GM23338 (cell line): ENCODE data around the gene DYNLRB1. TPM values are rescaled to one million over a fixed set of nuclear protein-coding genes. Genes with fewer than 3 reads are reported as not detected.

Experiments
- ATAC-seq: fragments of 200-7000 bp; cut with Tn5 transposase; 3 replicates; pipeline ENCODE4 v1.9.1; 2020
- DNase-seq: peaks from one replicate; pipeline ENCODE4 v3.0.0-alpha.2; 2015; ENCODE audit warnings: low spot score
- H2AFZ ChIP-seq: fragments of 200-600 bp; sonication (generic); 2 replicates; pipeline ENCODE4 v1.8.0; 2016; ENCODE audit warnings: antibody characterized with exemption, mild to moderate bottlenecking, moderate library complexity
- H3F3A ChIP-seq: fragments of 200-600 bp; sonication (generic); replicated peaks from 2 replicates; pipeline ENCODE4 v1.8.0; 2017; ENCODE audit warnings: antibody characterized with exemption, mixed run types, low read depth
- H3K27ac ChIP-seq: fragments of 200-600 bp; sonication (generic); 2 replicates; pipeline ENCODE4 v1.6.1; 2016; ENCODE audit warnings: low read depth
- H3K27me3 ChIP-seq: fragments of 200-600 bp; sonication (generic); 2 replicates; pipeline ENCODE4 v1.8.0; 2016; ENCODE audit warnings: mild to moderate bottlenecking, mixed run types, moderate library complexity; ENCODE audit not compliant: insufficient read depth
- H3K36me3 ChIP-seq: fragments of 200-600 bp; sonication (generic); 2 replicates; pipeline ENCODE4 v1.8.0; 2016; ENCODE audit warnings: mild to moderate bottlenecking; ENCODE audit not compliant: insufficient read depth
- H3K4me1 ChIP-seq: fragments of 200-600 bp; sonication (generic); 2 replicates; pipeline ENCODE4 v1.8.0; 2016; ENCODE audit warnings: mild to moderate bottlenecking, moderate library complexity; ENCODE audit not compliant: insufficient read depth
- H3K4me2 ChIP-seq: fragments of 200-600 bp; sonication (generic); 2 replicates; pipeline ENCODE4 v1.7.1; 2017; ENCODE audit warnings: mixed run types
- H3K4me3 ChIP-seq: fragments of 200-600 bp; sonication (generic); 2 replicates; pipeline ENCODE4 v1.6.1; 2016; ENCODE audit warnings: mixed run types
- H3K79me2 ChIP-seq: fragments of 200-600 bp; sonication (generic); replicated peaks from 2 replicates; pipeline ENCODE4 v1.8.0; 2017; ENCODE audit warnings: mild to moderate bottlenecking; ENCODE audit not compliant: insufficient read depth
- H3K9me2 ChIP-seq: fragments of 200-600 bp; sonication (generic); 2 replicates; pipeline ENCODE4 v1.8.0; 2017; ENCODE audit not compliant: insufficient read depth
- H4K20me1 ChIP-seq: fragments of 200-600 bp; sonication (generic); replicated peaks from 2 replicates; pipeline ENCODE4 v1.8.0; 2017; ENCODE audit warnings: mild to moderate bottlenecking; ENCODE audit not compliant: insufficient read depth
- H3K27ac Mint-ChIP-seq: 2 replicates; pipeline ENCODE4 v1.8.0; 2020; ENCODE audit warnings: inconsistent platforms, mild to moderate bottlenecking, moderate library complexity, mixed read lengths
- H3K27me3 Mint-ChIP-seq: 3 replicates; pipeline ENCODE4 v1.8.0; 2022; ENCODE audit warnings: low read depth, mild to moderate bottlenecking, moderate library complexity, mixed read lengths, inconsistent platforms; ENCODE audit not compliant: insufficient read depth, poor library complexity
- H3K36me3 Mint-ChIP-seq: 3 replicates; pipeline ENCODE4 v1.8.0; 2021; ENCODE audit warnings: low read depth, mild to moderate bottlenecking, inconsistent platforms, moderate library complexity, mixed read lengths
- H3K4me1 Mint-ChIP-seq: 3 replicates; pipeline ENCODE4 v1.8.0; 2020; ENCODE audit warnings: mild to moderate bottlenecking, inconsistent platforms, mixed read lengths
- H3K4me3 Mint-ChIP-seq: 3 replicates; pipeline ENCODE4 v1.8.0; 2021; ENCODE audit warnings: moderate library complexity, mild to moderate bottlenecking, inconsistent platforms, mixed read lengths
- H3K9me3 Mint-ChIP-seq: 3 replicates; pipeline ENCODE4 v1.8.0; 2020; ENCODE audit warnings: moderate library complexity, mild to moderate bottlenecking, inconsistent platforms, mixed read lengths
- ETS1 ChIP-seq: IDR thresholded peaks from 2 replicates; pipeline ENCODE4 v1.6.1; 2016; ENCODE audit warnings: antibody characterized with exemption
- EZH2 ChIP-seq: fragments of 200-600 bp; sonication (generic); IDR thresholded peaks from one replicate; pipeline ENCODE4 v1.8.0; 2017; ENCODE audit warnings: antibody characterized with exemption, mild to moderate bottlenecking, low read depth; ENCODE audit not compliant: unreplicated experiment
- EZH2phosphoT487 ChIP-seq: fragments of 200-600 bp; sonication (generic); IDR thresholded peaks from one replicate; pipeline ENCODE4 v1.8.1; 2018; ENCODE audit warnings: antibody characterized with exemption; ENCODE audit not compliant: unreplicated experiment
- JUNB ChIP-seq: IDR thresholded peaks from one replicate; pipeline ENCODE4 v1.6.1; 2016; ENCODE audit warnings: antibody characterized with exemption; ENCODE audit not compliant: unreplicated experiment
- NANOG ChIP-seq: IDR thresholded peaks from 2 replicates; pipeline ENCODE4 v1.6.1; 2016; ENCODE audit warnings: antibody characterized with exemption, borderline replicate concordance
- POLR2AphosphoS5 ChIP-seq: IDR thresholded peaks from 2 replicates; pipeline ENCODE4 v1.6.1; 2016; ENCODE audit warnings: antibody characterized with exemption, low read depth
- ZNF114 ChIP-seq: fragments of 250-450 bp; sonication (Bioruptor Pico); IDR thresholded peaks from 2 replicates; pipeline ENCODE4 v1.5.0; 2020; ENCODE audit warnings: mild to moderate bottlenecking, moderate library complexity
- ZNF331 ChIP-seq: fragments of 250-450 bp; sonication (Bioruptor Pico); IDR thresholded peaks from 2 replicates; pipeline ENCODE4 v1.5.0; 2020; ENCODE audit warnings: low read depth, mild to moderate bottlenecking, moderate library complexity
- ZNF462 ChIP-seq: fragments of 250-450 bp; sonication (Bioruptor Pico); IDR thresholded peaks from 2 replicates; pipeline ENCODE4 v1.5.0; 2020; ENCODE audit warnings: mild to moderate bottlenecking, moderate library complexity
- polyA plus RNA-seq: library from polyadenylated mRNA; unstranded; fragments of >200 nt; fragmentation: Nextera tagmentation; extraction: Ambion mirVana; gene quantifications from 2 replicates; pipeline ENCODE4 v1.2.1, GENCODE V29; 2016
- total RNA-seq: library from RNA; depleted of rRNA; stranded (reverse); fragments of >200 nt; shearing (Covaris generic); gene quantifications from 2 replicates; pipeline ENCODE4 v1.2.3, GENCODE V29; 2014
- TF ChIP-seq, protein P1 (sequence below), 2 experiments: fragments of 200-600 bp in 1 of 2; sonication (generic) in 1 of 2; conservative IDR thresholded peaks; 2 replicates each; pipeline versions ENCODE4 v1.5.1 to v1.6.1; 2016 to 2017; ENCODE audit warnings: antibody characterized with exemption in 2 of 2, low read depth in 2 of 2, mild to moderate bottlenecking in 2 of 2, moderate library complexity in 1 of 2

Gene DYNLRB1
- total and polyA plus RNA-seq, 2 experiments from 2014 or later = 107 to 376 TPM

DNA sequence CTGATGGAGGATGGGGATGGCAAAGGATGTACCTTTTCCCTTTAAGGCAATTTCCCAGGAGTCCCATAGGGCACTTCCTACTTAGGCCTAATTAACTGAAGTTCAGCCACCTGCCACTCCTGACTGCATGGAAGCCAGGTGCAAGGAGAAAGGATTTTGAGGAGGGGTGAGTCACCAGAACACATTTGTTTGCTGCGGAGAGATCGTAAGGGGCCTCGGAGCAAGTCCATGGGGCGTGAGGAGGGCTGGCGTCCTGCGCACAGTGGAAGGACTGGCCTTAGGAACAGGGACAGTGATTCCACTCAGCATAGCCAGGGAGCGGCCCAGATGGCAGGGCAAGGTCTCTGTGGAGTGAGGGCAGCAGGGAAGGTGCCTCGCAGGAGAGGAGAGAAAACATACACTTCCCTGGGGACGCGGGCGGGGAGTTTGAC is 30.5 kb downstream of the DYNLRB1 start:
- H3K27me3 ChIP-seq = peaks cover 5% of the 10 kb centered on the region; the same call in 1 of the 2 replicates
- H3F3A ChIP-seq = no peaks in the 10 kb centered on the region
- Mint-ChIP-seq H3K4me1 (peaks cover 26% of the 10 kb centered on the region), H3K36me3 (no peaks in the 10 kb centered on the region), H3K27ac (no peak overlapping the region; the same call in 1 of the 2 replicates), H3K27me3 (peaks cover 21% of the 10 kb centered on the region), H3K4me3 (peak overlapping the region; percentile 2; the same call in 1 of the 3 replicates), H3K9me3 (0 out of 3 replicates have a peak, but pooled peaks cover 3% of the 10 kb centered on the region)
- H3K36me3 ChIP-seq = no peaks in the 10 kb centered on the region
- H3K4me3 ChIP-seq = no peak overlapping the region
- no peak overlapping the region for H2AFZ ChIP-seq
- H3K27ac ChIP-seq = no peak overlapping the region
- H3K9me2 ChIP-seq = no peaks in the 10 kb centered on the region
- no peaks in the 10 kb centered on the region for H4K20me1 ChIP-seq
- peaks cover 3% of the 10 kb centered on the region; the same call in 1 of the 2 replicates for H3K4me1 ChIP-seq
- ATAC-seq (no peak), DNase-seq (no peak)
- TF ChIP-seq ZNF331 (CRISPR knock-in tag) (no peak), EZH2 (no peak), POLR2AphosphoS5 (no peak), EZH2phosphoT487 (no peak), NANOG (no peak), JUNB (no peak)
- no peaks in the 10 kb centered on the region for H3K79me2 ChIP-seq
- no peak overlapping the region for H3K4me2 ChIP-seq

GRCh38 chr20:34547844-34548613 is 31.8 kb downstream of the DYNLRB1 start:
- no peak for DNase-seq
- TF ChIP-seq ZNF331 (CRISPR knock-in tag) (no peak), ETS1 (no peak), ZNF462 (CRISPR knock-in tag) (no peak), NANOG (no peak), ZNF114 (CRISPR knock-in tag) (no peak), POLR2AphosphoS5 (no peak), EZH2phosphoT487 (no peak), EZH2 (no peak)
- TF ChIP-seq, protein P1, sequence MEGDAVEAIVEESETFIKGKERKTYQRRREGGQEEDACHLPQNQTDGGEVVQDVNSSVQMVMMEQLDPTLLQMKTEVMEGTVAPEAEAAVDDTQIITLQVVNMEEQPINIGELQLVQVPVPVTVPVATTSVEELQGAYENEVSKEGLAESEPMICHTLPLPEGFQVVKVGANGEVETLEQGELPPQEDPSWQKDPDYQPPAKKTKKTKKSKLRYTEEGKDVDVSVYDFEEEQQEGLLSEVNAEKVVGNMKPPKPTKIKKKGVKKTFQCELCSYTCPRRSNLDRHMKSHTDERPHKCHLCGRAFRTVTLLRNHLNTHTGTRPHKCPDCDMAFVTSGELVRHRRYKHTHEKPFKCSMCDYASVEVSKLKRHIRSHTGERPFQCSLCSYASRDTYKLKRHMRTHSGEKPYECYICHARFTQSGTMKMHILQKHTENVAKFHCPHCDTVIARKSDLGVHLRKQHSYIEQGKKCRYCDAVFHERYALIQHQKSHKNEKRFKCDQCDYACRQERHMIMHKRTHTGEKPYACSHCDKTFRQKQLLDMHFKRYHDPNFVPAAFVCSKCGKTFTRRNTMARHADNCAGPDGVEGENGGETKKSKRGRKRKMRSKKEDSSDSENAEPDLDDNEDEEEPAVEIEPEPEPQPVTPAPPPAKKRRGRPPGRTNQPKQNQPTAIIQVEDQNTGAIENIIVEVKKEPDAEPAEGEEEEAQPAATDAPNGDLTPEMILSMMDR (conservative IDR thresholded peaks at IDR 0.05; ENCODE audit: low read depth in 2 of 2) = no peak

More at GRCh38 chr20:34547844-34548613, 31.8 kb downstream of the DYNLRB1 start:
- no peak for ATAC-seq
- Mint-ChIP-seq H3K9me3 (0 out of 3 replicates have a peak, but pooled peaks cover 3% of the 10 kb centered on the region), H3K4me1 (peaks cover 26% of the 10 kb centered on the region), H3K27ac (no peak overlapping the region), H3K36me3 (no peaks in the 10 kb centered on the region), H3K27me3 (peaks cover 21% of the 10 kb centered on the region), H3K4me3 (no peak overlapping the region)
- Histone ChIP-seq H3K4me3 (no peak overlapping the region), H3K4me2 (no peak overlapping the region), H2AFZ (no peak overlapping the region), H3K9me2 (no peaks in the 10 kb centered on the region), H3K4me1 (peaks cover 3% of the 10 kb centered on the region; the same call in 1 of the 2 replicates), H3K27me3 (peaks cover 5% of the 10 kb centered on the region; the same call in 1 of the 2 replicates), H3K79me2 (no peaks in the 10 kb centered on the region), H4K20me1 (no peaks in the 10 kb centered on the region), H3K36me3 (no peaks in the 10 kb centered on the region), H3K27ac (no peak overlapping the region), H3F3A (no peaks in the 10 kb centered on the region)
